Erythroblast (primary cell): ENCODE data around the gene BEND5.

ENCODE experiments used
- GATA1 ChIP-seq: IDR thresholded peaks from 2 replicates; pipeline ENCODE4 v1.6.1; 2011; ENCODE audit warnings: low read depth, mild to moderate bottlenecking, control low read depth, low read length, moderate library complexity
- POLR2A ChIP-seq: IDR thresholded peaks from 2 replicates; pipeline ENCODE4 v1.6.1; 2011; ENCODE audit warnings: mild to moderate bottlenecking, low read length

GRCh38 chr1:48738356-48738755 lies 38.3 kb downstream of the BEND5 start:
- TF ChIP-seq POLR2A = no peak
- TF ChIP-seq GATA1 = no peak
